HG03460 (cell line): ENCODE measurements around the gene TNS1.
"Not testable (repeated sequence)": the region's sequence is repeated elsewhere in the genome, so short reads cannot be mapped to it uniquely, and the experiment has no call there.

Experiments
- ATAC-seq: cut with Tn5 transposase; IDR thresholded peaks from one replicate; pipeline ENCODE4 v1.9.1; 2021; ENCODE audit not compliant: unreplicated experiment

Gene TNS1

DNA sequence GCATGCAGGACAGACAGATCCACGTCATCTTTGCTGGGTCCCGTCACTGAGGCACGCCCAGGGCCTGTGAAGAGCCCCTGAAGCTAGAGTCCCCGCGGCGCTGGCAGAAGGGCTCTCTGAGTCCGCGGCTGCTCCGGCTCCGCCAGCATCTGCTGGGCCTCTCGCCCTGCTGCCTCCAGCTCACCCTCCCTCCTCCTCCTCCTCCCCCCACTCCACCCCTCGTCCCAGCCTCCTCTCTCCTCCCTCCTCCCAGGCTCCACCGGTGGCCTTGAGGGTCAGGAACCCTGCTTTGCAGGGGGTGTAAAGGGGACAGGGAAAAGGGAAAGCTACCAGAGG is at the start of gene TNS1:
TSS of gene TNS1 (minus strand) at position 151 of the 336 bp plus-strand sequence. CDS start at position 28, 123 bp downstream.
- no peak for ATAC-seq

DNA sequence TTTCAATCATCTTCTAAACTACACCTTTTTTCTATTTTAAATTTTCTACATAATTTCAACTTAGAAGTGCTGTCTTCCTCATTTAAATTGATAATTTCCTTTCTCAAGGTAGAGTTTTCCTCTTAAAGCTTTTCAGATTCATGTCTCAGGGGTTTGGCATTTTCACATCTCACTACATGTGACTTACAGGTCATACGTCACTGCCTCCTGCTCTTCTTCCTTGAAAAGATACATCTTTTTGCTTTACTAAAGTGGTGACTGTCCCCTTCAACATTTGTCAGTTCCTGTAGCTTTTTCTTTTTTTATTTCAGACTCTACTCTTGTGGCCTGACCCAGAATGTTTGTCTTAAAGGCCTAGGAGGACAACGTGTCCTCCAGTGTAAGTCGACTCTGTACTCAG is 49.1 kb upstream of the TNS1 start:
- no peak for ATAC-seq

DNA sequence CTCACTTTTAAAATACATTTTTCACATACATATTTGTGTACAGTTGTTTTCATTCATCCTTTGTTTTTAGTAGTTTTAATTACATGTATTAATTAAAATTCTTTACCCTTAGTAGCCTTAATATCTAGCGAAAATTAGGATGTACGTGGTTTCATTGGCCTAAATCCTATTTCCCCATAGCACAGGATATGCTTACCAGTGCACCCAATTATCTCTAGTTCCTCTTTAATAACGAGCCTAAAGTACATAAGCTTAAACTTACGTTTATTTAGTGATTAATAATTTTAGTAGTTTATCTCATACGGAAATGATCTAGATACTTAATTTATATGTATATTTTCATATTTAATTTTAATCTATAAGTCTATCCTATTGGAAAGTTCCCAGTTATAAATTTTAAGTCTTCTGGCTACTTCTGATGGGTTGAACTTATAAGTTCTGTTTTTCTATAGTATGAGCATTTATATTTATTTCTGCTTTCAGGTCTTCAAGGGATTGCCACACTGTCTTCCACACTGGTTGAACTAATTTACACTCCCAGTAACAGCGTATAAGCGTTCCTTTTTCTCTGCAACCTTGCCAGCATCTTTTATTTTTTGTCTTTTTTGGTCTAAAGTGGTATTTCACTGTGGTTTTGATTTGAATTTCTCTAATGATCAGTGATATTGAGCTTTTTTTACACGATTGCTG is 44.9 kb upstream of the TNS1 start:
- no peak for ATAC-seq

- peak; percentile 93 for ATAC-seq
These were observed 43.4 kb upstream of the TNS1 start for GRCh38 chr2:218046238-218046637.

DNA sequence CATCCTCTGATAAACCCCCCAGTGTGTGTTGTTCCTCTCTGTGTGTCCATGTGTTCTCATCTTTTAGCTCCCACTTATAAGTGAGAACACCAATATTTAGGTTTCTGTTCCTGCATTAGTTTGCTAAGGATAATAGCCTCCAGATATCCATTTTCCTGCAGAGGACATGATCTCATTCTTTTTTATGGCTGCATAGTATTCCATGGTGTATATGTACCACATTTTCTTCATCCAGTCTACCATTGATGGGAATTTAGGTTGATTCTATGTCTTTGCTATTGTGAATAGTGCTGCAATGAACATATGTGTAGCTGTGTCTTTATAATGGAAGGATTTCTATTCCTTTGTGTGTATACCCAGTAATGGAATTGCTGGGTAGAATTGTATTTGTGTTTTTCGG is 41.8 kb upstream of the TNS1 start:
- not testable (repeated sequence) for ATAC-seq

- no peak for ATAC-seq
These were observed 40.9 kb upstream of the TNS1 start for GRCh38 chr2:218043701-218044109.

DNA sequence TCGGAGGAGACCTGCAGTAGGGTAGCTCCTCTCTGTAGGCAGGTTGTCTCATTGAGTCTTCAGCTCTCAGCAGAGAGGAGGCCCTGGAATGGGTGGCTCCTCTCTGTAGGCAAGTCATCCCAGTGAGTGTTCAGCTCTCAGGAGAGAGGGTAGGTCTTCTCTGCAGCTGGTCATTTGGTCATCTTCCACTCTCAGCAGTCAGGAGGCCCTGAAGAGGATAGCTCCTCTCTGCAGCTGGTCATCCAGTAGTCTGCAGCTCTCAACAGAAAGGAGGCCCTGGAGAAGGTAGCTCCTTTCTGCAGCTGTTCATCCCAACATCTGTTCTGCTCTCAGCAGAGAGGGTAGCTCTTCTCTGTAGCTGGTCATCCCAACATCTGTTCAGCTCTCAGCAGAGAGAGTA is 40.3 kb upstream of the TNS1 start:
- no peak for ATAC-seq

- ATAC-seq = no peak
These were observed 38.7 kb upstream of the TNS1 start for GRCh38 chr2:218041302-218042168.

GRCh38 chr2:218040883-218041282 is 38.1 kb upstream of the TNS1 start:
- no peak for ATAC-seq

DNA sequence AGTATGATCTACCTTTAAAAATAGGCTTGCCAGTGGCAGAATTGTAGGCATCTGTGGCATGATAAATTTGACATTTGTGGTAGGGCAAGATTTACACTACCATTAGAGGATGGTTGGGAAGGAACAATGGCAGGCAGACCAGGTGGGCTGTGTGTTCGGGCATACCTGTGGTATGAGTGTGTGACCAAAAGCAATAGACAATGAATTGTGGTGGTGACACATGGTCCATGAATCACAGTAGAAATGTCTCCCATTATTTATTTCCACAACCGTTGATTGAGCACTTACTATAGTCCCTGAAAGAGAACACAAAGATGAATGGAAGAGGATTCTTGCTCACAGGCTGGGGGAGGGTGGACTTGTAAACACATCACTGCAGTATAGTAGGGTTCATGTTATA is 36.4 kb upstream of the TNS1 start:
- no peak for ATAC-seq

- ATAC-seq = no peak
These were observed 33.6 kb upstream of the TNS1 start for GRCh38 chr2:218036371-218036770.

DNA sequence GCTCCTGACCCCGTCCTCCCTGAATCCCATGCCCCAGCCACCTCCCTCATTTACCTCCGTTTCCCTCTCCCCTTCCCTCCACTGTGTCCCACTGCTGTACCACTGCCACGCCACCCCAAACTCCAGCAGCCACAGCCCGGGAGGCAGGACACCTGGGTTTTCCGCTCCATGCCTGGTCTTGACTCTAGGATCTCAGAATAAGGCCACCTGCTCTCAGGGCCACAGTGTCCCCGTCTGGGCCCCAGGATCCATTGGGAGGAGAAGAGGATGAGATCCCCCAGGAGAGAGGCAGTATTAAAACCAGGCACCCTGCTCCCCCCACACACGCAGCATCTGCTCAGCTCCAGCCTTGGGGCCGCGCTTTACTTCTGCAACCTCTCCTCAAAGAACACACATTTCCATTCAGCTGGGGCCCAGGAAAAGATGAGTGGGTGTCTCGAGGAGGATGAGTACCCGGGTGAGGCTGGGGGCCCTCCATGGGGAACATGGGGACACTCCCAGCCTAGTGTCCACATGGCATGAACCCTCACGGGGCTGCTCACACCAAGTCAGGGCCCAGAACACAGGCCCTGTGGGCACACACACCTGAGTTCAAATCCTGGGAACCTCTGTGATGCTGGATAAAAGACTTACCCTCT is 32.8 kb upstream of the TNS1 start:
- no peak for ATAC-seq

DNA sequence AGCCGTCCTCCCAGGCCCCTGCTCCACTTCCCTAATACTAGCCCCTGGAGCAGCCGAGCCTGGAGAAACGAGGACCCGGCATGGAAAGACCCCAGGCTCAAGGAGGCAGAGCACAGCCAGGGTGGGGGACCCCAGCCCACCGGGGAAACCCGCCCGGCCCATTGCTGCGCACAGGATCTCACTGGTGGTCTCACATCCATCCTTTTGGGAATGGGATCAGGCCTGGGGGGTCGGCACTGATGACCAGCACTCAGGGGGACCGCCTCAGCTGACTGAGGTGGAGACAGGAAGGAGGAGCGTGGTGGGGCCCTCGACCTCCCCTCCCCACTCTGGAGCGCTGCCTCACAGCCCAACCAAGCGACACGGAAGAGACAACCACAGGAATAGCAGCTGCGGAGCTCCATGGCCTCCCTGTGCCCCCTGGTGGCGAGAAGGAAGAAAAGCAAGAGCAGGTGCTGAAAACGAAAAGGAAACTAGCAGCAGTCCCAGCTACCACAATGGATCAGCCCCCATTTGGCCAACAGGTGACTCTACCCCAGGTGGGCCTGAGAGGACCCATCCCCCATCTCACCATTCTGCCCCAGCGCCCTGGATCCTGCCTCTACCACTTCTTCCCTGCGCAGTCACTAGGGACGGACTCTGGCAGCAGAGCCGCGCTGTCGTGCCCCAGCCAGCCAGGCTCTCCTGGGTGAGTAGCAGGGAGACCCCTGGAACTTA is 31.9 kb upstream of the TNS1 start:
- peak; percentile 85 for ATAC-seq

DNA sequence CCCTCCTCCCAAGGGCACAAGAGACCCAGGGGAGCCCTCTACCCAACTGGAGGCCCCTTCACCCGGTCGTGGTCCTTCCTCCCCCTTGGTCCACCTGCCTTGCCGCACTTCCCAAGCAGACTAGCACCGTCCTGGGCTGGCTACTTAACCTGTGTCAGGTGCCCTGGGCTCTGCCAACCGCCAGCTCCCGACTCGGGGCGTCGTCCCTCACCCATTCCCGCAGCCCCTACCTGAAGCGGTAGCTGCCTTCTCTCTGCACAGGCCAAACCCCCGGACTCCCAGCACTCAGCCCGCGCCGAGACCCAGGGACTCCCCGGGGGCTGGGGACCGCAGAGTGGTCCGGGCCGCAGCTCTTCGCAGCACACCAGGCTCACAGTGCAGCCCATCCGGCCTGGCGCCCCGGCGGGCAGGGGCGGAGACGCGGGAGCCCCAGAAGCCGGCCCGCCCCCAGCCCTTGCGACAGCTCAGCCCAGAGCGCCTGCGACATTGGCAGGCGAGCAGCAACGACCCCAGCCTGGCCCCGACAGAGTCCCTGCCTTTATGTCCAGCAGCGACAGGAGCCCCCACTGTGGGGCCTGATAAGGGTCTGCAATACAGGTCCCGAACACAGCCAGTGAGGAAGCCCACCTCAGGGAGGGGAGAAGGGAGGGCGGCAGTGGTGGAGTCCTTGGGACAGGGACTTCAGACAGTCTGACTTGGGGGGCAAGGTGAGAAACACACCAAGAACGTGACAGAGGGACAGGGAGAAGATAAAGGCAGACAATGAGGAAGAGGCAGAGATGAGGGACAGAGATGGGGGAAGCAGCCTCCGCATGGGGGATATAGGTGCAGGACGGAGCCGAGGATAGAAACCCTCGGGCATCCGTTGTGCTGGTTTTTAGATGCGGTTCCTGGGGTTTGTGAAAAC is 31.0 kb upstream of the TNS1 start:
- no peak for ATAC-seq

GRCh38 chr2:218033208-218033589 is 30.4 kb upstream of the TNS1 start:
- ATAC-seq = no peak

DNA sequence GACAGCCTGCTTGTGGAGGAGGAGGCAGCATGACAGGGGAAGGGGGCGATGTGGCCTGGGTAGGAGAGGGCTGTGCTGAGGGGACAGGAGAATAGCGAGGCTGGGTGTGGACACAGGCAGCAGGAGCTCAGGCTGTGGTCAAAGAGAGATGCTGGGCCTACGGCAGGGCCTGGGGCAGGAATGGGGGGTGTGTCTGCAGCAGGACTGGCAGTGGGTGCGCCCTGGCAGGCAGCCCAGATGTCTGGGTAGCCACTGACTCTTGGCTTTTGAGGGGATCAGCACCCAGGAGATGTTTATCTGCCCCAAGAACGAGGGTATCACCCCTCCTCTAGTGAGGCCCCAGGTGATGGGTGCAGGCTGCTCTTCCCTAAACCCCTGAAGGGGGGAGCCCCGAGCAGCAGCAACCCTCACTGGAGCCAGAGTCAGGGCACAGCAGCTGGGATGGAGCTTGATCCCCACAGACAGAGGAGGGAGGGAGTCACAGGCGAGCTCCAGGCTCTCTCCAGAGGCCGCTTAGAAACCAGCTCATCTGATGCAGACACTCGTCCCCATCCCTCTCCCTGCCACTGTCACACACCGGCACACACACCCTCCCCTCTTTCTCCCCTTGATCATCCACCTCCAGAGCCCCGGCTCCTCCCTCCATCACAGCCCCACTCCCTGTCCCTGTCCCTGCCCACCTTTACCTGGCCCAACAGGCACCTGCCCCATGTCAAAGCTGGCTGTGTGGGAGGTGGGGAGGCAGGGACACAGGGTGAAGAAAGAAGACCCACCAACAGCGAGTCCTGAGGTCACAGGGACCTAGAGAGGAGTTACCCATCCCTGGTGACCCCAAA is 29.8 kb upstream of the TNS1 start:
- ATAC-seq = no peak

DNA sequence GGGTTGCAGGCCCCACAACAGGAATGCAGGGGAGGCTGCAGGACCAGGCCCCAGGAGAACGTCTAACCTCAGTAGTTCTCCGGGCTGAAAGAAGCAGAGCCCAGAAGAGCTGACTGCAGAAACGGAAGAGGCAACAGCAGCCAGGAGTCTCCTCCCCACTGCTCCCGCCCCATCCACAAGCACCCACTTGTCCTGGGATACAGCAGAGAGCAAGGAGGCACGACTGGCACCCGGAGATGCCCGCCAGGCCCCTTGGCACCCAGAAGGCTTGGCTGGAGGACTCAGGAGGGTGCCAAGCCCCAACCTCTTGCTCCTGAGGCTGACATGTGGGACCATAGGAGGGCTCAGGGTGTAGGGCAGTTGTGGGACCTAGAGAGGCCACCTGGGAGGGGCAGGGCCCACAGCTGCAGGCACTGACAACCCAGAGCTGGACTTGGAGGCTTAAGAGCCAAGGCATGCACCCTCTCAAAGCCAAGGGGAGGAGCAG is 29.0 kb upstream of the TNS1 start:
- ATAC-seq = no peak

GRCh38 chr2:218031261-218031660 is 28.5 kb upstream of the TNS1 start:
- no peak for ATAC-seq
